MM.1S (cell line): ENCODE measurements around the gene CUL1.

Experiments
- DNase-seq: peaks from one replicate; pipeline ENCODE4 v3.0.0-alpha.2; 2015
- H2AFZ ChIP-seq: fragments of 300-600 bp; sonication (generic); 2 replicates; pipeline ENCODE4 v1.6.0; 2016; ENCODE audit warnings: antibody characterized with exemption, low read length
- H3F3A ChIP-seq: fragments of 300-600 bp; sonication (generic); 2 replicates; pipeline ENCODE4 v1.6.1; 2016; ENCODE audit warnings: mild to moderate bottlenecking, antibody characterized with exemption, low read length, moderate library complexity, mixed read lengths; ENCODE audit not compliant: insufficient read depth
- H3K27ac ChIP-seq: fragments of 300-600 bp; sonication (generic); 2 replicates; pipeline ENCODE4 v1.5.1; 2016; ENCODE audit warnings: mild to moderate bottlenecking, low read length
- H3K27me3 ChIP-seq: fragments of 300-600 bp; sonication (generic); replicated peaks from 2 replicates; pipeline ENCODE4 v1.6.0; 2016; ENCODE audit warnings: low read length; ENCODE audit not compliant: insufficient read depth
- H3K36me3 ChIP-seq: fragments of 300-600 bp; sonication (generic); replicated peaks from 2 replicates; pipeline ENCODE4 v1.6.1; 2016; ENCODE audit warnings: mild to moderate bottlenecking, low read length, mixed read lengths; ENCODE audit not compliant: insufficient read depth
- H3K4me1 ChIP-seq: fragments of 300-600 bp; sonication (generic); 2 replicates; pipeline ENCODE4 v1.6.1; 2016; ENCODE audit warnings: low read length, mixed read lengths
- H3K4me2 ChIP-seq: fragments of 300-600 bp; sonication (generic); 2 replicates; pipeline ENCODE4 v1.6.0; 2016; ENCODE audit warnings: low read depth, low read length
- H3K4me3 ChIP-seq: fragments of 300-600 bp; sonication (generic); 2 replicates; pipeline ENCODE4 v1.5.1; 2016; ENCODE audit warnings: low read length, mixed read lengths
- H3K79me2 ChIP-seq: fragments of 300-600 bp; sonication (generic); 2 replicates; pipeline ENCODE4 v1.6.1; 2016; ENCODE audit warnings: mixed run types, low read length, mixed read lengths
- H3K9ac ChIP-seq: fragments of 300-600 bp; sonication (generic); 2 replicates; pipeline ENCODE4 v1.6.1; 2016; ENCODE audit warnings: low read length, mixed read lengths
- H3K9me2 ChIP-seq: fragments of 300-600 bp; sonication (generic); replicated peaks from 2 replicates; pipeline ENCODE4 v1.6.1; 2016; ENCODE audit warnings: mild to moderate bottlenecking, low read length, mixed read lengths; ENCODE audit not compliant: insufficient read depth
- H3K9me3 ChIP-seq: fragments of 300-600 bp; sonication (generic); replicated peaks from 2 replicates; pipeline ENCODE4 v1.6.1; 2016; ENCODE audit warnings: mild to moderate bottlenecking, low read length, mixed read lengths; ENCODE audit not compliant: insufficient read depth
- H4K20me1 ChIP-seq: fragments of 300-600 bp; sonication (generic); 2 replicates; pipeline ENCODE4 v1.6.1; 2016; ENCODE audit warnings: mild to moderate bottlenecking, low read length, moderate library complexity, mixed read lengths; ENCODE audit not compliant: insufficient read depth
- CTCF ChIP-seq: fragments of 300-600 bp; sonication (generic); IDR thresholded peaks from 2 replicates; pipeline ENCODE4 v1.5.1; 2016; ENCODE audit warnings: antibody characterized with exemption, low read length, mixed read lengths
- EZH2 ChIP-seq: fragments of 300-600 bp; sonication (generic); optimal IDR thresholded peaks from 2 replicates; pipeline ENCODE3; 2017; ENCODE audit warnings: low read depth, mild to moderate bottlenecking, antibody characterized with exemption, low read length, mixed read lengths
- EZH2phosphoT487 ChIP-seq: fragments of 300-600 bp; sonication (generic); IDR thresholded peaks from 2 replicates; pipeline ENCODE4 v1.6.1; 2018; ENCODE audit warnings: antibody characterized with exemption, low read length

CUL1 gene

GRCh38 chr7:148791546-148791945 is 92.8 kb downstream of the CUL1 start:
- TF ChIP-seq EZH2: no peak
- H3K9me3 ChIP-seq: no peaks in the 10 kb centered on the region
- peaks cover 4% of the 10 kb centered on the region; the same call in 1 of the 2 replicates for H3K4me1 ChIP-seq
- no peak overlapping the region for H3K9ac ChIP-seq
- no peak overlapping the region for H3K4me3 ChIP-seq
- H3K9me2 ChIP-seq: no peaks in the 10 kb centered on the region
- H2AFZ ChIP-seq: no peak overlapping the region
- no peak overlapping the region for H3K27ac ChIP-seq
- H3K27me3 ChIP-seq: no peaks in the 10 kb centered on the region
- no peak for DNase-seq
- H3K36me3 ChIP-seq: peaks cover 55% of the 10 kb centered on the region
- H3F3A ChIP-seq: peaks cover 18% of the 10 kb centered on the region; the same call in 1 of the 2 replicates
- H4K20me1 ChIP-seq: no peaks in the 10 kb centered on the region; the same call in 1 of the 2 replicates
- H3K4me2 ChIP-seq: no peak overlapping the region
- peaks cover 55% of the 10 kb centered on the region for H3K79me2 ChIP-seq

GRCh38 chr7:148793590-148793989 is 94.9 kb downstream of the CUL1 start:
- Histone ChIP-seq H3K9me2 (no peaks in the 10 kb centered on the region), H3K9ac (no peak overlapping the region), H3K27ac (no peak overlapping the region), H3K4me2 (no peak overlapping the region), H3K27me3 (no peaks in the 10 kb centered on the region), H4K20me1 (no peaks in the 10 kb centered on the region; the same call in 1 of the 2 replicates), H2AFZ (no peak overlapping the region), H3K9me3 (no peaks in the 10 kb centered on the region), H3K4me3 (no peak overlapping the region), H3F3A (peaks cover 17% of the 10 kb centered on the region; the same call in 1 of the 2 replicates), H3K79me2 (peaks cover 51% of the 10 kb centered on the region), H3K36me3 (peaks cover 61% of the 10 kb centered on the region), H3K4me1 (peaks cover 4% of the 10 kb centered on the region; the same call in 1 of the 2 replicates)
- DNase-seq: no peak
- TF ChIP-seq EZH2phosphoT487: no peak
- no peak for TF ChIP-seq EZH2
- no peak for TF ChIP-seq CTCF

GRCh38 chr7:148794476-148794875 is 95.8 kb downstream of the CUL1 start:
- Histone ChIP-seq H2AFZ (no peak overlapping the region), H3F3A (peaks cover 21% of the 10 kb centered on the region; the same call in 1 of the 2 replicates), H3K27ac (no peak overlapping the region), H3K27me3 (no peaks in the 10 kb centered on the region), H3K4me1 (peaks cover 4% of the 10 kb centered on the region; the same call in 1 of the 2 replicates), H3K9ac (no peak overlapping the region), H3K79me2 (peaks cover 48% of the 10 kb centered on the region), H3K4me2 (no peak overlapping the region), H3K9me2 (no peaks in the 10 kb centered on the region), H3K36me3 (peaks cover 61% of the 10 kb centered on the region), H3K4me3 (no peak overlapping the region), H3K9me3 (no peaks in the 10 kb centered on the region), H4K20me1 (no peaks in the 10 kb centered on the region)
- no peak for DNase-seq
- no peak for TF ChIP-seq EZH2phosphoT487
- no peak for TF ChIP-seq CTCF

GRCh38 chr7:148796841-148797240 is 98.1 kb downstream of the CUL1 start:
- Histone ChIP-seq H3K27ac (no peak overlapping the region), H3K4me2 (no peak overlapping the region), H4K20me1 (no peaks in the 10 kb centered on the region), H3K4me3 (no peak overlapping the region), H3K4me1 (peaks cover 4% of the 10 kb centered on the region; the same call in 1 of the 2 replicates), H2AFZ (no peak overlapping the region), H3K9ac (no peak overlapping the region), H3F3A (peaks cover 33% of the 10 kb centered on the region), H3K9me2 (no peaks in the 10 kb centered on the region), H3K79me2 (peaks cover 31% of the 10 kb centered on the region), H3K27me3 (no peaks in the 10 kb centered on the region), H3K9me3 (no peaks in the 10 kb centered on the region), H3K36me3 (peaks cover 60% of the 10 kb centered on the region)
- no peak for TF ChIP-seq EZH2phosphoT487
- no peak for TF ChIP-seq EZH2
- TF ChIP-seq CTCF: no peak
- no peak for DNase-seq
